HG02642 (cell line): Measurements from ENCODE around the gene CLPTM1.
"Not testable (repeated sequence)": the region's sequence is repeated elsewhere in the genome, so short reads cannot be mapped to it uniquely, and the experiment has no call there.

Experiments
- ATAC-seq: cut with Tn5 transposase; IDR thresholded peaks from one replicate; pipeline ENCODE4 v1.9.1; 2021; ENCODE audit warnings: mild to moderate bottlenecking; ENCODE audit not compliant: unreplicated experiment, poor library complexity

Gene CLPTM1

GRCh38 chr19:44954649-44955504 lies at the start of gene CLPTM1:
TSS of gene CLPTM1 (plus strand) at chr19:44955380. CDS start at chr19:44955396, 16 bp downstream.
- ATAC-seq: peak; percentile 83

DNA sequence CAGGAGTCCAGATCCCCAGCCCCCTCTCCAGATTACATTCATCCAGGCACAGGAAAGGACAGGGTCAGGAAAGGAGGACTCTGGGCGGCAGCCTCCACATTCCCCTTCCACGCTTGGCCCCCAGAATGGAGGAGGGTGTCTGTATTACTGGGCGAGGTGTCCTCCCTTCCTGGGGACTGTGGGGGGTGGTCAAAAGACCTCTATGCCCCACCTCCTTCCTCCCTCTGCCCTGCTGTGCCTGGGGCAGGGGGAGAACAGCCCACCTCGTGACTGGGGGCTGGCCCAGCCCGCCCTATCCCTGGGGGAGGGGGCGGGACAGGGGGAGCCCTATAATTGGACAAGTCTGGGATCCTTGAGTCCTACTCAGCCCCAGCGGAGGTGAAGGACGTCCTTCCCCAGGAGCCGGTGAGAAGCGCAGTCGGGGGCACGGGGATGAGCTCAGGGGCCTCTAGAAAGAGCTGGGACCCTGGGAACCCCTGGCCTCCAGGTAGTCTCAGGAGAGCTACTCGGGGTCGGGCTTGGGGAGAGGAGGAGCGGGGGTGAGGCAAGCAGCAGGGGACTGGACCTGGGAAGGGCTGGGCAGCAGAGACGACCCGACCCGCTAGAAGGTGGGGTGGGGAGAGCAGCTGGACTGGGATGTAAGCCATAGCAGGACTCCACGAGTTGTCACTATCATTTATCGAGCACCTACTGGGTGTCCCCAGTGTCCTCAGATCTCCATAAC lies 49.6 kb upstream of the CLPTM1 start, which contains the start of gene APOE:
Gene APOE (plus strand): TSS at position 360 of the 724 bp plus-strand sequence. CDS start 829 bp downstream, outside the sequence.
- no peak for ATAC-seq

GRCh38 chr19:44907613-44908012 lies 47.6 kb upstream of the CLPTM1 start:
- ATAC-seq: no peak

DNA sequence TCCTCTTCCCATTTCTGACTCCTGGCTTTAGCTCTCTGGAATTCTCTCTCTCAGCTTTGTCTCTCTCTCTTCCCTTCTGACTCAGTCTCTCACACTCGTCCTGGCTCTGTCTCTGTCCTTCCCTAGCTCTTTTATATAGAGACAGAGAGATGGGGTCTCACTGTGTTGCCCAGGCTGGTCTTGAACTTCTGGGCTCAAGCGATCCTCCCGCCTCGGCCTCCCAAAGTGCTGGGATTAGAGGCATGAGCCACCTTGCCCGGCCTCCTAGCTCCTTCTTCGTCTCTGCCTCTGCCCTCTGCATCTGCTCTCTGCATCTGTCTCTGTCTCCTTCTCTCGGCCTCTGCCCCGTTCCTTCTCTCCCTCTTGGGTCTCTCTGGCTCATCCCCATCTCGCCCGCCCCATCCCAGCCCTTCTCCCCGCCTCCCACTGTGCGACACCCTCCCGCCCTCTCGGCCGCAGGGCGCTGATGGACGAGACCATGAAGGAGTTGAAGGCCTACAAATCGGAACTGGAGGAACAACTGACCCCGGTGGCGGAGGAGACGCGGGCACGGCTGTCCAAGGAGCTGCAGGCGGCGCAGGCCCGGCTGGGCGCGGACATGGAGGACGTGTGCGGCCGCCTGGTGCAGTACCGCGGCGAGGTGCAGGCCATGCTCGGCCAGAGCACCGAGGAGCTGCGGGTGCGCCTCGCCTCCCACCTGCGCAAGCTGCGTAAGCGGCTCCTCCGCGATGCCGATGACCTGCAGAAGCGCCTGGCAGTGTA lies 46.9 kb upstream of the CLPTM1 start:
- no peak for ATAC-seq

GRCh38 chr19:44908836-44909261 lies 46.3 kb upstream of the CLPTM1 start:
- ATAC-seq: no peak

DNA sequence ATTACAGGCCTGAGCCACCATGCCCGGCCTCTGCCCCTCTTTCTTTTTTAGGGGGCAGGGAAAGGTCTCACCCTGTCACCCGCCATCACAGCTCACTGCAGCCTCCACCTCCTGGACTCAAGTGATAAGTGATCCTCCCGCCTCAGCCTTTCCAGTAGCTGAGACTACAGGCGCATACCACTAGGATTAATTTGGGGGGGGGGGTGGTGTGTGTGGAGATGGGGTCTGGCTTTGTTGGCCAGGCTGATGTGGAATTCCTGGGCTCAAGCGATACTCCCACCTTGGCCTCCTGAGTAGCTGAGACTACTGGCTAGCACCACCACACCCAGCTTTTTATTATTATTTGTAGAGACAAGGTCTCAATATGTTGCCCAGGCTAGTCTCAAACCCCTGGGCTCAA lies 45.4 kb upstream of the CLPTM1 start:
- no peak for ATAC-seq

DNA sequence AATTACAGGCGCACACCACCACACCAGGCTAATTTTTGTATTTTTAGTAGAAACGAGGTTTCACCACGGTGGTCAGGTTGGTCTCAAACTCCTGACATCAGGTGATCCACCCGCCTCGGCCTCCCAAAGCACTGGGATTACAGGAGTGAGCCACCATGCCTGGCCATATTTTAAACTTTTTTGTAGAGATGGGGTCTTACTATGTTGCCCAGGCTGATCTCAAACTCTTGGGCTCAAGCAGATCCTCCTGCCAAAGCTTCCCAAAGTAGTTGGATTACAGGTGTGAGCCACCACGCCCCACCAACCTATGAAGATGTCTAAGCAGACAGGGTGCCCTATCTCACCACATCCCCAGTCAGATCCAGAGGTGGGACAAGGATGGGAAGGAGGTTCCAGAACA lies 43.3 kb upstream of the CLPTM1 start:
- not testable (repeated sequence) for ATAC-seq

GRCh38 chr19:44912854-44913253 lies 42.3 kb upstream of the CLPTM1 start:
- no peak for ATAC-seq

GRCh38 chr19:44913512-44914432 lies 41.4 kb upstream of the CLPTM1 start:
- not testable (repeated sequence) for ATAC-seq

DNA sequence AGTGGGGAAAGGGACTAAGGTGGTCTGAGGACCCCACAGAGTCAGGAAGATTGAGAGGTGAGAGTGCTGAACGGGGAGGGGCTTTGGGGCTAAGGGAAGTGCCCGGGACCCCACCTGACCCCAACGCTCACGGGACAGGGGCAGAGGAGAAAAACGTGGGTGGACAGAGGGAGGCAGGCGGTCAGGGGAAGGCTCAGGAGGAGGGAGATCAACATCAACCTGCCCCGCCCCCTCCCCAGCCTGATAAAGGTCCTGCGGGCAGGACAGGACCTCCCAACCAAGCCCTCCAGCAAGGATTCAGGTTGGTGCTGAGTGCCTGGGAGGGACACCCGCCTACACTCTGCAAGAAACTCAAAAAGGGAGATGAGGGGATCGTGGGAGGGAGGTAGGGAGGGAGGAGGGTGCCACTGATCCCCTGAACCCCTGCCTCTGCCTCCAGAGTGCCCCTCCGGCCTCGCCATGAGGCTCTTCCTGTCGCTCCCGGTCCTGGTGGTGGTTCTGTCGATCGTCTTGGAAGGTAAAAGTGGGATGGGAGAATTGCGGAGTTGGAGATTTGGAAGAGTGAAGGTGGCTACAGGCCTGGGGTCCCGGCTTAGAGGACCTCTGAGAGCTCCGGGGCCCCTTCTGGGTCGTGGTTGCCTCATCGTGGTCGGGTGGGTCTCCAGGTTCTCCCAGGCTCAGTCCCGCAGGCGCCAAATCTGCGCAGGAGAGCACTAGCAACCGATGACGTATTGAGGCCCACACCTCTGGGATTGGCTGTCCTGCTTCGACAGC lies 40.6 kb upstream of the CLPTM1 start, which contains the start of gene APOC1:
Gene APOC1 (plus strand): TSS at position 176 of the 774 bp plus-strand sequence. CDS start 284 bp downstream, at position 460.
- ATAC-seq: peak; percentile 97

GRCh38 chr19:44924243-44924725 lies 30.9 kb upstream of the CLPTM1 start:
- no peak for ATAC-seq

- no peak for ATAC-seq
Measured at GRCh38 chr19:44925114-44925891, 29.9 kb upstream of the CLPTM1 start.

DNA sequence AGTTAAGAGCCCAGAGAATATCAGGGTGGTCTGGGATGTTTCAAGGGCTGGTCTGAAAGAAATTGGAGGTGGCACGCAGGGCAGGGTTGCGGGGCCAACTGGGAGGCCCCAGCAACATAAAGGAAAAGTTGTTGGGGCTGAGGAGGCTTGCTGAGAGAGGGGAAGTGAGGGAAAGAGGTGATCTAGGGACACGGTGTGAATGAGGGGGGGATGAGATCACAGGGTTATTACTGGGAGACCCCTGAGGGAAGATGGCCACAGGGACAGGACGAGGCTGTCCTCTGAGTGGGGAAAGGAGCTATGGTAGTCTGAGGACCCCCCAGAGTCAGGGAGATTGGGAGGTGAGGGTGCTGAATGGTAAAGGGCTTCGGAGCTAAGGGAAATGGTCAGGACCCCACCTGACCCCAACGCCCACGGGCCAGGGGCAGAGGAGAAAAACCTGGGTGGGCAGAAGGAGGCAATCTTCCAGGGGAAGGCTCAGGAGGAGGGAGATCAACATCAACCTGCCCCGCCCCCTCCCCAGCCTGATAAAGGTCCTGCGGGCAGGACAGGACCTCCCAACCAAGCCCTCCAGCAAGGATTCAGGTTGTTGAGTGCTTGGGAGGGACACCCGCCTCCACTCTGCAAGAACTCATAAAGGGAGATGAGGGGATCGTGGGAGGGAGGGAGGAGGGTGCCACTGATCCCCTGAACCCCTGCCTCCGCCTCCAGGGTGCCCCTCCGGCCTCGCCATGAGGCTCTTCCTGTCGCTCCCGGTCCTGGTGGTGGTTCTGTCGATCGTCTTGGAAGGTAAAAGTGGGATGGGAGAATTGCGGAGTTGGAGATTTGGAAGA lies 28.7 kb upstream of the CLPTM1 start:
- peak; percentile 11 for ATAC-seq

DNA sequence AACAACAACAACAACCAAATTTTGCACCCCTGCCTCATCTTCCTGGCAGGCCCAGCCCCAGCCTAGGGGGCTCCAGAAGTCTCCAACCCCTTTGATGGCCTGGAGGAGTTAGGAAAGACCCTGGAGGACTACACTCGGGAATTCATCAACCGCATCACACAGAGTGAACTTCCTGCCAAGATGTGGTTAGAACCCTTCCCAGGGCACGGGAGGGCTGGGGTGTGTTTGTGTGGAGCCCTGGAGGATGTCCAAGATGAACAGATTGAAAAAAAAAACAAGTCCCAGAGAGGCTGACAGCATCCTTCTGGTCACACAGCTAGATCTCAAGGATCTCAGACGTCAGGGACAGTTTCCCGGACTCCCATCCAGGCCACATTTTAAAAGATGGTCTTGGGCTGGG lies 27.4 kb upstream of the CLPTM1 start:
- ATAC-seq: no peak

DNA sequence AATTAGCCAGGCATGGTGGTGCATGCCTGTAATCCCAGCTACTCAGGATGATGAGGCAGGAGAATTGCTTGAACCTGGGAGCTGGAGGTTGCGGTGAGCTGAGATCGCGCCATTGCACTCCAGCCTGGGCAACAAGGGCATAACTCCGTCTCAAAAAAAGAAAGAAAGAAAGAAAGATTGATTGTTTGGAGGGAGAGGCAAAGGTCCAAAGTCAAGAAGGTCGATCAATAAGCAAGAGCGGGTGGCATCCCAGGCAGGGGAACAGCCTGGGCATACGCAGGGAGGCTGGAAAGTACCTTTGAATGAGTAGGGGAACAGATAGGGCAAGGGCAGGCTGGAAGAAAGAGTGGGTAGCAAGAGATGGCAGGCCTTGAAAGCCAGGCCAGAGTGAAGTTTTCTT lies 25.1 kb upstream of the CLPTM1 start:
- no peak for ATAC-seq

GRCh38 chr19:44931541-44931940 lies 23.6 kb upstream of the CLPTM1 start:
- no peak for ATAC-seq

- no peak for ATAC-seq
Measured at GRCh38 chr19:44939668-44940067, 15.5 kb upstream of the CLPTM1 start.
